Endodermal cell (in vitro differentiated cells): ENCODE data around the gene BCL2. TPM values are rescaled to one million over a fixed set of nuclear protein-coding genes. Genes with fewer than 3 reads are reported as not detected.

Experiments
- DNase-seq: peaks from one replicate; pipeline ENCODE4 v3.0.0-alpha.2; 2017
- H3K27ac ChIP-seq: 2 replicates; pipeline ENCODE4 v1.5.1; 2013; ENCODE audit warnings: mild to moderate bottlenecking, low read depth, low read length, moderate library complexity
- H3K27me3 ChIP-seq: 2 replicates; pipeline ENCODE4 v1.6.1; 2013; ENCODE audit warnings: mild to moderate bottlenecking, low read length, moderate library complexity; ENCODE audit not compliant: insufficient read depth, control insufficient read depth, poor library complexity, severe bottlenecking
- H3K36me3 ChIP-seq: 2 replicates; pipeline ENCODE4 v1.7.0; 2013; ENCODE audit warnings: mild to moderate bottlenecking, low read length, moderate library complexity; ENCODE audit not compliant: control insufficient read depth, insufficient read depth
- H3K4me1 ChIP-seq: one replicate; pipeline ENCODE4 v1.7.0; 2013; ENCODE audit warnings: low read length; ENCODE audit not compliant: control insufficient read depth, insufficient read depth
- H3K4me3 ChIP-seq: 2 replicates; pipeline ENCODE4 v1.5.1; 2013; ENCODE audit warnings: mild to moderate bottlenecking, low read length, moderate library complexity
- H3K9ac ChIP-seq: 2 replicates; pipeline ENCODE4 v1.6.1; 2013; ENCODE audit warnings: mild to moderate bottlenecking, low read length, moderate library complexity; ENCODE audit not compliant: poor library complexity, severe bottlenecking; ENCODE audit errors: extremely low read depth
- H3K9me3 ChIP-seq: 2 replicates; pipeline ENCODE4 v1.6.1; 2013; ENCODE audit warnings: mild to moderate bottlenecking, low read length, moderate library complexity; ENCODE audit not compliant: control insufficient read depth
- H3K27ac Mint-ChIP-seq: 2 replicates; pipeline ENCODE4 v1.8.0; 2020; ENCODE audit warnings: mixed read lengths
- H3K27me3 Mint-ChIP-seq: 2 replicates; pipeline ENCODE4 v1.8.0; 2021; ENCODE audit warnings: mild to moderate bottlenecking, mixed read lengths; ENCODE audit not compliant: insufficient read depth
- H3K36me3 Mint-ChIP-seq: 2 replicates; pipeline ENCODE4 v1.8.0; 2020; ENCODE audit warnings: low read depth, mixed read lengths
- H3K4me1 Mint-ChIP-seq: 2 replicates; pipeline ENCODE4 v1.8.0; 2020; ENCODE audit warnings: mixed read lengths
- H3K4me3 Mint-ChIP-seq: 2 replicates; pipeline ENCODE4 v1.8.0; 2020; ENCODE audit warnings: mild to moderate bottlenecking, moderate library complexity, mixed read lengths
- H3K9me3 Mint-ChIP-seq: 2 replicates; pipeline ENCODE4 v1.8.0; 2020; ENCODE audit warnings: mild to moderate bottlenecking, mixed read lengths
- WGBS, 2 experiments: methylation state at CpG; one replicate each; pipeline versions ENCODE4 v1.1.5 to v1.1.7; 2013; ENCODE audit warnings: missing lambda C conversion rate in 2 of 2, mixed read lengths in 1 of 2; ENCODE audit not compliant: insufficient coverage in 1 of 2, insufficient read length in 1 of 2; 5-methylcytosine and 5-hydroxymethylcytosine counted together
- total RNA-seq, 2 donors: library from RNA; stranded (reverse); fragmentation: NEBNext Ultra II Directional in 1 of 2; extraction: Animal tissue kit (Norgen Biotek cat#: 25700) in 1 of 2; gene quantifications; 2 replicates in 1 of 2; 3 replicates in 1 of 2; pipeline ENCODE4 v1.2.1, GENCODE V29; 2021
- TF ChIP-seq, protein P1 (sequence below): fragments of 200-600 bp; sonication (generic); conservative IDR thresholded peaks from 2 replicates; pipeline ENCODE4 v1.5.0; 2021; ENCODE audit warnings: antibody characterized with exemption, mild to moderate bottlenecking

BCL2 gene
- total RNA-seq, 2 donors from 2014 or later = 1.4 to 2.3 TPM

DNA sequence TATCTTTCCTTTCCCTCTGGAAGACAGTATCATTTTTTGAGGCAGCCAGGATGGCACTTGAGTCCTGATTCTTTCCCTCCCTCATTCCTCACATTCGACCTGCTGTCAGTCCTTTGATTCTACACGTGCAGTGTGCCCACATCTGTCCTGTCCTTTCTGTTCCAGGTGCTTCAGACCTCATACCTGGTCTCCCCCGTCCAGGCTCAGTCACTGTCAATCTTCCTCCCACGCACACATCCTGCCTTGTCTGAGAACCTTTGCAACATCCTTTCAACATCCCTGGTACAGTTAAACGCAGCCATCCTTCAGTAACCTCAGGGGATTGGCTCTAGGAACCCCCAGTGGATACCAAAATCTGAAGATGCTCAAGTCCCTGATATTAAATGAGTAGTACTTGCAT lies 10.1 kb downstream of the BCL2 start:
- H3K27me3 Mint-ChIP-seq = peaks cover 11% of the 10 kb centered on the region
- H3K4me1 Mint-ChIP-seq = no peaks in the 10 kb centered on the region
- Histone ChIP-seq H3K9ac (no peak overlapping the region), H3K27ac (no peak overlapping the region), H3K27me3 (peaks cover 3% of the 10 kb centered on the region), H3K4me3 (no peak overlapping the region), H3K9me3 (no peaks in the 10 kb centered on the region), H3K36me3 (no peaks in the 10 kb centered on the region), H3K4me1 (no peaks in the 10 kb centered on the region)
- H3K27ac Mint-ChIP-seq = no peak overlapping the region
- no peaks in the 10 kb centered on the region for H3K36me3 Mint-ChIP-seq
- no peak for DNase-seq
- no peak overlapping the region for H3K4me3 Mint-ChIP-seq
- no peaks in the 10 kb centered on the region for H3K9me3 Mint-ChIP-seq
- 83 to 96% methylated on average over 5 of the region's 5 CpGs for WGBS, 2 experiments
- TF ChIP-seq, protein P1, sequence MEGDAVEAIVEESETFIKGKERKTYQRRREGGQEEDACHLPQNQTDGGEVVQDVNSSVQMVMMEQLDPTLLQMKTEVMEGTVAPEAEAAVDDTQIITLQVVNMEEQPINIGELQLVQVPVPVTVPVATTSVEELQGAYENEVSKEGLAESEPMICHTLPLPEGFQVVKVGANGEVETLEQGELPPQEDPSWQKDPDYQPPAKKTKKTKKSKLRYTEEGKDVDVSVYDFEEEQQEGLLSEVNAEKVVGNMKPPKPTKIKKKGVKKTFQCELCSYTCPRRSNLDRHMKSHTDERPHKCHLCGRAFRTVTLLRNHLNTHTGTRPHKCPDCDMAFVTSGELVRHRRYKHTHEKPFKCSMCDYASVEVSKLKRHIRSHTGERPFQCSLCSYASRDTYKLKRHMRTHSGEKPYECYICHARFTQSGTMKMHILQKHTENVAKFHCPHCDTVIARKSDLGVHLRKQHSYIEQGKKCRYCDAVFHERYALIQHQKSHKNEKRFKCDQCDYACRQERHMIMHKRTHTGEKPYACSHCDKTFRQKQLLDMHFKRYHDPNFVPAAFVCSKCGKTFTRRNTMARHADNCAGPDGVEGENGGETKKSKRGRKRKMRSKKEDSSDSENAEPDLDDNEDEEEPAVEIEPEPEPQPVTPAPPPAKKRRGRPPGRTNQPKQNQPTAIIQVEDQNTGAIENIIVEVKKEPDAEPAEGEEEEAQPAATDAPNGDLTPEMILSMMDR = no peak

DNA sequence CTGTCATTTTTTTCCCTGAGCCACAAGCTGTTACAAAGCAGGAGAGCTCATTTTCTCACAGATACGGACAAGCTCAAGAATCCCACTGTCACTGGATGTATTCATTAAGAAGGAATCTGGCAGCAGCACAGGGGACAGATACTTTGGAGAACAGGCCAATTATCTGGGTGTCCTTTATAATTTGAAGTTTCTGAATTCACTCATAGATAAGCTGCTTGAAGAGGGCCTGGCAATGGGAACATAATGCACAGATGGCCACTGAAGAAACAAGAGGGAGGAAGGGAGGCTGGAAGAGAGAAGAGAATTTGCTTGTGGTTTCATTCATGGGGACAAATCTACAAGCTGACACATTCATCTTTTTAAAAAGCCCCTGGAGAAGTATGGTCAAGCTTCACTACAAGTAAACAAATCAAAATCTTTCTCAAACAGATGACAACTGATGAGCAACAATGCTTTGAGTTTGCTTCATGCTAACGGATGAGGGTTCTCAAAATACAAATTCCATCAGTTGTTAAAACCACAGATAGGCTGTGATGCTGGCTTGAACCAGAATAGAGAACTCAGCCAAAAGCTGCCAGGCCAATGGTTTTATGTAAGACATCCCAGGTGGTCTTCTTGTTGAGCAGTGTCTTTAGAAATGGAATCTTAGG lies 11.9 kb downstream of the BCL2 start:
- TF ChIP-seq, protein P1 = no peak
- Mint-ChIP-seq H3K27ac (no peak overlapping the region), H3K9me3 (no peaks in the 10 kb centered on the region), H3K36me3 (no peaks in the 10 kb centered on the region), H3K4me1 (no peaks in the 10 kb centered on the region), H3K4me3 (no peak overlapping the region), H3K27me3 (peaks cover 8% of the 10 kb centered on the region)
- Histone ChIP-seq H3K4me1 (no peaks in the 10 kb centered on the region), H3K4me3 (no peak overlapping the region), H3K36me3 (no peaks in the 10 kb centered on the region), H3K27ac (no peak overlapping the region), H3K9me3 (no peaks in the 10 kb centered on the region), H3K9ac (no peak overlapping the region), H3K27me3 (no peaks in the 10 kb centered on the region)
- no peak for DNase-seq
- 94 to 95% methylated on average over 2 of the region's 2 CpGs for WGBS, 2 experiments

DNA sequence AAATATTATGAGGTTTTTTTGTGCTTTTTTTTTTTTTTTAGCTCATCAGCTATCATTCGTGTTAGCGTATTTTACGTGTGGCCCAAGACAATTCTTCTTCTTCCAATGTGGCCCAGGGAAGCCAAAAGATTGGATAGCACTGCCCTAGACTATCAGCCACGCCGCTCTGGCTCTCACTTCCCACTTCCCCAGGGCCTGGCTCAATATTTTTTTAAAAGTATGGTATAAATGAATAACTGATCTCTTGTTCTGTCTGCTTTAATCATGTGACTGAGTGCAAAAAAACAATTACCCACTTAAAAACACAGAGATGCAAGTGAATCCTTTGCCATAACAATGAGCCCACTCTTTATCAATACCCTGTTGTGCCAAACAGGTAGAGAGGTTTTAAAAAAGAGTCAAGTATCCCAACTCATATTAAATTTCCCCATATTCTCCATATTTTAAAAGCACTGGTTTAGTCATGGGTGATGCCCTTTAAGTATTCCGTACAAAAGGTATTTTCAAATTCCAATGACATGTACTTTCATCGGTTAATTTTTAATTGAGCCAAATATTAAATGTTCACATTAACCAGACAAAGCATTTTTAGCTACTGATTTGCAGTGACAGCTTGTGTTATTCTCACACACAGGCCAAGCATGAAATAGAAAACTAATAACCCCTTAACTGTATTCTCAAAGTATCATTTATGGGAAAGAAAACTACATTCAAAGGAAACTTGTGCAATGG lies 12.6 kb downstream of the BCL2 start:
- Histone ChIP-seq H3K9ac (no peak overlapping the region), H3K36me3 (no peaks in the 10 kb centered on the region), H3K4me3 (no peak overlapping the region), H3K9me3 (no peaks in the 10 kb centered on the region), H3K27me3 (no peaks in the 10 kb centered on the region), H3K27ac (no peak overlapping the region), H3K4me1 (no peaks in the 10 kb centered on the region)
- TF ChIP-seq, protein P1 = no peak
- Mint-ChIP-seq H3K27me3 (peaks cover 8% of the 10 kb centered on the region), H3K9me3 (no peaks in the 10 kb centered on the region), H3K27ac (no peak overlapping the region), H3K4me1 (no peaks in the 10 kb centered on the region), H3K4me3 (no peak overlapping the region), H3K36me3 (no peaks in the 10 kb centered on the region)
- no peak for DNase-seq
- 93 to 94% methylated on average over 2 to 7 of the region's 7 CpGs for WGBS, 2 experiments
